GM18909 (cell line): Measurements from ENCODE around the gene NRXN3.

Experiments
- ATAC-seq: cut with Tn5 transposase; IDR thresholded peaks from one replicate; pipeline ENCODE4 v1.9.1; 2021; ENCODE audit warnings: mild to moderate bottlenecking; ENCODE audit not compliant: unreplicated experiment, poor library complexity

Gene NRXN3

DNA sequence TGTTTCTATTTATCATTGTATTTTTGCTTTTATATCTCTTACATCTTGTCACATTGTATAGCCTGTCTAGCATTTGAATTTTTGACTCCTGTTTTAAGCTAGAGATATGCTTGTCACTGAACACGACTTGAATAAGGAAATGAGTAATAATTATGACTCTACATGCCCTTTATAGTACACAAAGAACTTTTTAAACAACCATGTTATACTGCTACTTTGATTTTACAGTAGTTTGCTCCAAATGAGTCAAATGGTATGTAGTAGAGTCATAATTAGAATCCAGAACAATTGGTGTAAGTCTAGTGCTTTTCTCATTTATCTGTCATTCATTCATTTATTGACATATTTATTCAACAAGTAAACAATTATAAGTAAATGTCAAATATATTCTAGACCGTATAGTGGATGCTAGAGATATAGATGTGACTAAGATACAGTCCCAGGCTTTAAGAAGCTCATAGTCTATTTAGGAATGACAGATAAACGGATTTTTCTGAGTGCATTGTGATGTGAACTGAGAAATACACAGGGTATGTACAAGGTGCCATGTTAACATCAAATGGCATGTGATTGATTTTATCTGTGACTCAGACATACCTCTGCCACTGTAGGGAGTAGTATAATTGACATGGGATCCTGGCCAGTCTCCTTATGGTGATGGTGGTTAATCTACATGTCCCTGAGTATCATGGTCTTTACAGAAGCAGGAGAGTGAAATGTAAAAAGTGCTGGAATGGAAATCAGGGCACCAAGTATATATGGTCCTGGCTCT is 1241.4 kb downstream of the NRXN3 start:
- ATAC-seq, result no peak

DNA sequence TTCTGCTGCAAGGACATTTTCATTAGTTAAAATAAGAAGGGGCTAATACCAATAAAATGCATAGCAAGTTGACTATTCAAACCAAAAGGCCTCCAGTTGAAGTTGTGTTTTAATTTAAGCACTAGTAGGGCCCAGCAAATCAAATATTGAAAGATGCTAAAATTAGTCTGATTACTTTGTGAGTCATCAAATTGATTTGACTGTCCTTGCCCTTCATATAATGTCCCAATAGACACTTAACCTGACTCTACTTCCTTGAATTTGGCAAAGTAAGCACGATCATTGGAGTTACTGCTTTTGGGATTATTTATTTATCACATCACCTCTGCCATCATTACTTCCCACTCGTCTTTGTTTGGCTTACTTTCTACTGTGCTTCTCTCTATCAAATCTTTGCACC is 1242.6 kb downstream of the NRXN3 start:
- no peak for ATAC-seq

DNA sequence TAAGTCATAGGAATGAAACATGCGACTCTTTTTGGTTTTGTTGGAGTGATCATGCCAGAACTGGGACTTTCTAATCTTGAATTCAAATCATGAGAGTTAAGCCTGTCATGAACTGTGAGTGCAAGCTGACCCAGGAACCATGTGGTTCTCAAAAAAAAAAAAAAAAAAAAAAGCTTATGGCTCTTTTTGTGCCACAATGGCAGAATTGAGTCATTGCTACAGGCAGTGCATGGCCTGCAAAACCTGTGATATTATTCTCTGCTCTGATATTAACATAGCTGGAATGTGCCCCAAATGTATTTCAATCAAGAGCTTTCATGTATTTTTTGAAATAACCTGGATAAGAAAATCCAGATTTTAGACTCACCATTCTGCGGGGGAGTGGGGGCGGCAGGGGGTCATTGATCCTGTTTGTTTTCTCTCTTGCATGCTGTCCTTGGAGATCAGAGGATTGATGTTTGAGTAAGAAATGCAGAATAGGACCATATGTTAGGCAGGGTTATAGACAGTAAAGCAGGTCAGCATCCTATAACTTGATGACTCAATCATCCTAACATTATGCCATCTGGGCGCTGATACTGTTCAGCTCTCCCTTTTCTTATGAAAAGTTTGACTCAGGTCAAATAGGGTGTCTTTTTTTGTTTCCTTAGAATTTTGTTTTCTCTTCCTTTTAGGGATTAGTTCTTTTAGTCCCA is 1243.7 kb downstream of the NRXN3 start:
- no peak for ATAC-seq

DNA sequence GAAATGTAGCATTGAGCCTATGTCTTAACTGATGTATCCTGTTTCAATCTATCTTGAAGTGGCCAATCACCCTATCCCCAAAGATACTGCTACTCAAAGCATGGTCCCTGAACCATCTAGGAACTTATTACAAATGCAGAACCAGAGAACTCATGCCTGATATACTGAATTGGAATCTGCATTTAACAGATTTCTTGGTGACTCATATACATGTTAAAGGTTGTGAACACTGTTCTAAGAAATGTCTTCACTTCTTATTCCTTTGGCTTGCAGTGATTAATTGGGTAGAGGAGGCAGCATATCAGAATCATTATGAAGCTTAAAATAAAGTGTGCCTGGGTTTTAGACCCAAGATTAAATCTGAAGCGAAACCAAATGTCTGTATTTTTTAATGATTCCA is 1245.6 kb downstream of the NRXN3 start:
- ATAC-seq, result no peak

DNA sequence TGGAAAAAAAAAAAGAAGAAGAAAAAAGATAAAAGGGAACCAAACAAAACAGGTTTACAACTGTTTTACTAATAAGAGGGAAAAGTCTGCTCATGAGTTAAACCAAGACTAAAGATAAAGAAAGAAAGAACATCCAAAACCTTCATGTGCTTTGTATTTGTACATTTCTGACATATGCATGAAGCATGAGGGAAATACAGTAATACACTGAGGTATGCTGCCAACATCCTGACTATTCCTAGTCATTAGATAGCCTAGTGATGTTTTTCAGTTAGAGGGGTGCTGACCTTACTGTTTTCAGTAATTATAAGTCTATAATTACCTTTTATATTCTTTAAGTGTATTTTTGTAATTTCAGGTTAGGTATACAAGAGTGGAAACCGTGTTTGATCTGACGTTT is 1247.8 kb downstream of the NRXN3 start:
- ATAC-seq, result no peak

DNA sequence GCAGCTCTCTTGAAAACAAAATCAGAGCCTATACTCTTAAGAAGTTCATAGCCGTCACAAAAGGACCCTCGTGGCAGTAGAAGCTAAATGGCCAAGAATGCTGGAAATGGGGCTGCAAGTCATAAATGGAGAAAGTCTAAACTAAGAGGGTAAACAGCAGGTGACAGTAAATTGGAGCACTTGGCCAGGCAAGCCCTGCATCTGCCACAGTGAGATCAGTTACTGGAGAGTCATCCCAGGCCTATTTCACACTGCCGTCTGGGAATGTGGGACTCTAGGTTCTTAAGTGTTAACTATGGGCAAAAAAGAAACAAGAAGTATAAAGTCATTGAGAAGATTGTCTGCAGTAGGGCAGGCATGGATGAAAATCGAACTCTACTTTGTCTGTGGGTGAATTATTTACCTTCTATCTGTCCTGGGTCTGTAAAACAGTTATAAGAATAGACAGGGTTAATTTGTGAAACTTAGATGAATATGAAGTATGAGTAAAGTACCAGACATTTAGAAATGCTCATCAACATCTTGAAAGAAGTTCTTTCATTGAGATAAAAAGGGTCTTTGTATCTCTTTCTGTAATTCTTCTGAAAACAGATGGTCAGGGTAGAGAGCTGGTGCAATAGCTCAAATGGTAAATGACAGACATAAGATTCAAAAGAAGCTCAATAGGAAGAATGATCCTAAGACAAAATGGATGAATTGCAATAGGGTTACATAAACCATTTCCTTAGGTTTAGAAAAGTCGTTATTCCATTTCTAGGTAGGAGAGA is 1248.7 kb downstream of the NRXN3 start:
- ATAC-seq, result no peak

DNA sequence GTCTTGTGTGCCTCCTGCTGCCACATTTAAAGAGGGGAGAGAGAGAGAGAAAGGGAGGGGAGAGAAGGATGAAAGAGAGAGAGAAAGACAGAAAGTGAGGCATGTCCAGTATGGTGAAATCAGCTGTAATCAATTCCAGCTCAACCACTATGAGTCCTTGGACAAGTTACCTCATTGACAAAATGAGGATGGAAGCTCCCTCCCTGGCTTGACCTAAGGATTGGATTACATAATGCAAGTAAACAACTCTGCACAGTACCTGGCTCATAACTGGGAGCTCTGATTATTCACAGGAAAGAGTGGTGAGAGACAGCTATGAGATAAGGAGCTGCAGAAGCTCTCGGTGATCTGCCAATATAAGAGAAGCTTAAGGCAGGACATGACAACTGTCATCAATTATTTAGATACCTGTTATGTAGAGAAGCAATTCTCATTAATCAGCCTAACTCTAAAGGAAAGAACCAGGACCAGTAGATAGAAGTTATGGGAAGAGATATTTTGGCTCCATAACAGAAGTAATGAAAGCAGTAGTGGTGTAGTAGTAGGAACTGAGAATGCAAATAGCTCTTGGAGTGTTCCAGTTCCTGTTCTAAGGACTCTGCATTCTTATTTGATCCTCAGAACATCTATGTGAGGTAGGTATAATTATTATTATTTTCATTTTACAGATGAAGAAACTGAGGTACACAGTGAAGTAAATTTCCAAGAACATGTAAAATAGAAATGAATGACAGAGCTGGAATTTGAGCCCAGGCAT is 1249.6 kb downstream of the NRXN3 start:
- ATAC-seq, result no peak

DNA sequence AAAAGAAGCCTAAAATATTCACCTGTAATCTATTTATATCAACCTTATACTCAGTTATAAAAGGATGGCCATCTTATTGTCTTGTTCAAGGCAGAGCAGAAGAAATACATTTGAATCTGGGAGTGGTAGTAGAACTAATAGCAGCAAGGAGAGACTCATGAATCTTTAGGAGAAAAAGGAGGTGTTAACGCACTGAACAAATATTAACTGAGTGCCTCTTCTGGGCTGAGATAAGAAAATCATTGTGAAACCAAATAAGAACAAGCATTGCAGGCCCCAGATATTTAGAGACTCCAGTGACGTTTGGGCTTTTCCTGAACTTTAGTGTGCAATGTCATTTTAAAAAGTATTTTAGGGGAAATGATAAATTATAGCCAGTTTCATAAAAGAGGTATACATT is 1250.6 kb downstream of the NRXN3 start:
- ATAC-seq, result no peak

DNA sequence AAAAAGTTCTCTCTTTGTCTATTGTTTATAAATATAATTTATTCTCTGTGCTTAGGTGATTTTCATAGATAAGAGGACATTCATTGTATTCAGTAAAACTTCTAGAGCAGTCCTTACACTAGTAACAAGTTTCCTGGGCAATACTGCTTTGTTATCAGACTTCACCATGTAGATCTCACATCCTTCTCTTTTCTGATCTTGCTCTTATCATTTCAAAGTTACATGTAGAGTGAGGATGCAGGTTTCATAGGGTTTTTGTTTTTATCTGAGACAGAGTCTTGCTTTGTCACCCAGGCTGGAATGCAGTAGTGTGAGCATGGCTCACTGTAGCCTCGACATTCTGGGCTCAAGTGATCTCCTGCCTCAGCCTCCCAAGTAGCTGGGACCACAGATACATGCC is 1251.6 kb downstream of the NRXN3 start:
- ATAC-seq, result no peak

DNA sequence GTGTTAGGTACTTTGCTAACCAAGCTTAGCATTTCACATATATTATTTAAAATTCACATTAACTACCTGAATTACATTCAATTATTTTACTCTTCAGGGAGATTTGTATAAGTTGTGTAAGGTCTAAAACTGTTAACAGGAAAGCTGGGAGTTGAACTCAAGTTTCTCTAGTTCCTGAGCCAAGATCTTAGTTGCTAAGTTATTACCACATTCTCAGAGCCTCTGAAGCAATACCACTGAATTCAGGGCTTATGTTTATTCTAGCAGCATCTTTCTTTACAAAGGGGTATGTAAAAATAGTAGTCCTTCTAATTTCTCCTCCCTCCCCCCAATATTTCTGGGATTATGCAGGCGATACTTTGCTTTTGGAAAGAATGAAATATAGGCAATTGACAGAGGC is 1254.3 kb downstream of the NRXN3 start:
- ATAC-seq, result no peak

DNA sequence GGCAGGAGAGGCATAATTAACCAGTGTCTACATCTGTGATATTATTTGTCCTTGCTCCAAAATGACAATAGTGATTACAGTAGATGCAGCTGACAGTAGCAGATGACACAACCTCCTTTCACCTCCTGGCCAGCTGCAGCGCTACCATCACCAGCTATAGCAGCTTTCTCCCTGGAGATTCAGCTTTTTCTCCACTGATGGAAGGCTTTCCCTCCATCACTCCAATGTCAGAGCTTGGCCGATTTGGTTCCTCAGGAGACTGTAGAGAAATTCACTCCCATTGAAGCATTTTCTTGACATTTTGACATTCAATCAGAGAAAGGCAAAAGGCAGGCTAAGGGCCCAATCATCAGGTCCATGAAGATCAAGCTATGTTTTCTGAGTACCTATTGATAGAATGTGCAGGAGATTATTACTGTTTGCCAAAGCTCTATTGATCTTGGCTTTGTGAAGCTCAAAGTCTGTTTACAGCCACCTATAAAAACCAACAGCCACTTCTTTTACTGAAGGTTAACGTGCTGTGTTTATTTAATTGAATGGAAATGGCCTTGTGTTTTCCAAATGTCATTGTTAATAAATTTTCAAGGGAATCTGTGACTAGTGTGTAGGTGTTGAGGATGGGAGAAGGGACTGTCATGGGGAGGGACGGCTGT is 1256.1 kb downstream of the NRXN3 start:
- no peak for ATAC-seq

DNA sequence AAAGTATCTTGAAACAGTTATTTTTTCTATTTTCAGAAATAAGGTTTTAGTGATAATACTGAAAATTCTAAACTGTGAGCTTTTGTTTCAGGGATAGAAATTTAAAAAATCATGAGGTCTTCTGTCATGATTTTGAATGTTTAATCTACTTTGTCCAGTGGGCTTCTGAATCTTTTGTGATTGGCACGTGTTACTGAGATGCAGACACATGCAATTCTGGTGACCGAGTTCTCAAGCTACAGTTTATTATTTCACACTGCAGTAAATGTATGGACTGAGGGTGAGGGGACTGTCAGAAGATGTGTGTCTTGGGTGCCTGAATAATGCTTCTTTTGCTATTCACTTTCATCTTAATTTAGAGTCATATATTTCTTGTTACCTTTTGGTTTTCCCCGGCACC is 1262.5 kb downstream of the NRXN3 start:
- no peak for ATAC-seq

DNA sequence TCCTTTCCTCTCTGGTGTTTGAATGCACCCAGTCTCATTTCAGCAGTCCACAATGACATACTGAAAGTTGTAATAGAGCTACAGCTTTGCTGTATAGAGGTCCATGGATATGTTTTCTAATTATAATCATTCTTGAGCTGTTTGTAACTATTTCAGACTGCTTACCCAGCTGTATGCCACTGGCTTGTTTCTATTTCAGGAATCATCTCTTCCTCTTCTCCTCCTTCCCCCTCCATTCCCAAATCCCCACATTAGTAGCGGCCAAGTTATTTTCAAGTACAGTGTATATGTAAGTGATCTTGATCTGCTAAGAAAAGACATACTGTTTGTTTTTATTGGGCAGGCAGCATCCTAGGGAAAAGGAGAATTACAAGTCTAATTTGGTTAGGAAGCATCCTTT is 1266.2 kb downstream of the NRXN3 start:
- no peak for ATAC-seq

DNA sequence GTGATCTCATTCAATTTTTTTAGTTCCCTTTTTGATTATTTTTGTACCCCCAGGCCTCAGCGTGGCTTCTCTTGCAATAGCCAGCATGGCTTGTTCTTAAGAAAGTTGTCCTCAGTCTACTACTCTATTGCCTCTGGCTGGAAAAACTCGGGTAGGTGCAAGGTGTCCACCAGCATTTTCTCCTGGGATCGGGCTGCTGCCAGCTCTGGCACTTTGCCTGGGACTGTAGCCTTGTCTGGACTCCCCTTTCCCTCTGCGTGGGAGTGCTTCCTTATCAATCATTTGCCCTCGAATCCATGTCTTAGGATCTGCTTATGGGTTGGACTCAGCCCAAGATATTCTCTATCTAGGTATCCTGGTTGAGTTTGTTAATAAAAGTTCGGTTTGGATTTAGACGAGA is 1267.8 kb downstream of the NRXN3 start:
- ATAC-seq, result no peak

DNA sequence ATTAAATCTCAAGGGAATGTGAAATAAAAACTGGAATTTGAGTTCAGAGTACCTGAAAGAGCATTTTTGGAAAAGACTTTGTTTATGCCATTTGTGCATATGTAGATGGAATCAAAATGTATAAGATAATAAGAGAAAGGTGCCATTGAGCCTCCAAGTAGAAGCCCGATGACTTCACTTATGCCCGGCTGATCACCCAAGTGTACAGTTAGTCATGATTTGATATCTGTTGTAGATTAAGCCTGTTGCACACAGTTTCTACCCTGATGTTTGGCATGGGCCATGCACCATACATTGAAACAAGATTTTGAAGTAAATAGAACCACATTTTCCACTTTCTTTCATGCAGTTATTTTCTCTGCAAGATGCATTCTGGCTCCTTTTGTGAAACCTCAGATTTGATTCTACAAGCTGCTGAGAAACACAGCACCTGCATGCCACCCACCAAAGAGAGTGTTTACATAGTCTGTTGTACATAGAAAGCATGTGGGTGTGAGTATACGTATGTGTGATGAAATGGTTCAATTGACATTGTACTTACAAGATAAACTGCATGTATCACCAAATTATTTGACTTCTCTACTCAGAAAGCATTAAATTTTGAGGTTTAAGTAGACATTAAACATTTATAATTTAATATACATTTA is 1268.6 kb downstream of the NRXN3 start:
- no peak for ATAC-seq

DNA sequence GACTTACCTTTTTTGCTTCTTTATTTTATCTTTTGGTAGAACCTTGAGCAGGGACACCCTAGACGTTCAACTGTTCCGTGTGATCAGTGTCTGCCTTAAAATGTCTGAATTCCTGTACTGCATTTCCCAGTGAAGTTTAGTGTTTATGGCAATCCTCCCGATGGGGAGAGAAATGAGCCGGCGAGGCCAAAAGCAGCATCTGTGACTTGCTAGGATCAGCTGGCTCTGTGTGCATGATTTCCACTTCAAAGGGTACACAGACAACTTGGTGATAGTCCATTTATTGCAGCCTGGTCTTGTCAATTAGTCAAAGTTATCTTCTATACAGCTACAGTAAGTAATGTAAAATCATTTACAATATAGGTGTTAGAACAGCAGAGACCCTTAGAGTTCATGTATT is 1272.6 kb downstream of the NRXN3 start:
- no peak for ATAC-seq

DNA sequence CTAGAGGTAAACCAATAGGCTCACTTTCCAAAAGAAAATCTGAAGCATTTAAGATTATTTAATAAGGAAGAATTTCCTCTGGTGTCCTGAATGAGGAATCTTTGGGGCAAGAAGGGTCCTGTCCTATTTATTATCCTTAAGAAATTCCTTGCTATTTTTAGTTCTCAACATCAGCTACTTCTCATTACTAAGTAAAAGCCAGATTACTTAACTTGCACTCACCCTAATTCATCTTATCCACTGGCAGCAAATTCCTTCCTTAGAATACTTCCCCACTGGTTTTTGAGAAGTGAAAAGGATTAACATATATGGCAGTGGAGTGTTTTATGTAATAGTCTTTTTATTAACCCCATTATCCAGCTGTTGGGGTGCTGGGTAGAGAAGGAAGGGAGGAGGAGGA is 1273.4 kb downstream of the NRXN3 start:
- no peak for ATAC-seq

DNA sequence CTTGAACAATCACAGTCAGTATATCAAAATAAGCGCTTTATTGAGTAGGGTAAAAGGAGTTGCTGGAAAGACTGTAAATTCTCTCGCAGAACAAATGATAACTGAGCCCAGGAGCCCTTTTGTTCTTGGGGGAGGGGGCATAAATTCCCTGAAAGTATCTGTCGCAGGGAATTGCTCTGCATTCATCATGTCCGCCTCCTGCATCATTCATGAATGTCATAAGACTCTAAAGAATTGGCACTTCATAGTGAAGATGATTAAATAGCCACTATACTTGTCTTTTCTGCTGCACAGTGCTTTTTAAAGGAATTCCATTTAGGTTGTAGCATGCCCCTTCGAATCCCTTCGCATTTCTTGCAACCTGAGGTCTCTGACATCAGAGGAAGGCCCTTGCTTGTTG is 1278.8 kb downstream of the NRXN3 start:
- no peak for ATAC-seq

DNA sequence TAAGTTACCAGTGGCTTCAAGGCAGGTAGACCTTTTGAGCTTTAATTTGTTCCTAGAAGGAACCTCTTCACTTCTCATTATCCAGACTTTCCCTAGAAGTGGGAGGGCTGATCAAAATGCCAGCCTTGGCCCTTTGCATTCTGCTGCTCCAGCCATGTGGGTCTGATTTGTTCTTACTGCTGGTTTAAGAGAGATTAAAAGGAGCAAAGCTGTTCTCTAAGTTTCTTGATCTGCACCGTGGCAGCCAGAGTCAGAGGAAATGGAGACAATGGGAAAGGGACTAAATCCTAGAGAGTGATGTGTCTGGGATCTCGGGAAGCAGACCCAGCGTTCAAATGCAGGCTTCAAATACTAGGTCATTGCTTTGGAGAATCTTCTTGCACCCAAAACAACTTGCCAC is 1281.4 kb downstream of the NRXN3 start:
- ATAC-seq, result no peak

DNA sequence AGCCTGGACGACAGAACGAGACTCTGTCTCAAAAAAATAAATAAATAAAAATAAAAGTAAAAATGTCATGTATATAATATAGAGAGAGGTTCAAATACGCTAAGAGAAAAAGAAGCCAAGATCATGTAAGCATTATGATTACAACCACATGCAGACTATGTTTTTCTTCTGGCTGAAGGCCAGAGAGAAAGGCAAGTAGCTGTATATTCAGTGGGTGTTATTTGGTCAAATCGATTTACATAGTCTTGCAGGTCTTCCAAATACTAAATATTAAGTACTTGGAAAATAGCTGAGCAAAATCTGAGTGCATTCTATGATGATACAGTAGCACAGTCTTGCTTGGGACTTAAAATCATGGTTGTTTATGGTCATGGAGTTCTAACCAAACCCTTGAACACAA is 1283.1 kb downstream of the NRXN3 start:
- no peak for ATAC-seq
